HepG2 (cell line): ENCODE measurements around the gene IQCE. TPM values are rescaled to one million over a fixed set of nuclear protein-coding genes. Genes with fewer than 3 reads are reported as not detected.
A peak's percentile ranks its signal among the peaks of the same experiment; 100 is the strongest.

Experiments used
- ATAC-seq: fragments of 200-7000 bp; cut with Tn5 transposase; 3 replicates; pipeline ENCODE4 v1.9.1; 2020; ENCODE audit warnings: mild to moderate bottlenecking, moderate library complexity
- BruUV-seq: library from RNA; stranded (reverse); fragments of 400-500 nt; replicated peaks from 2 replicates; lab custom pipeline; 2021; lab: Mats Ljungman, UMichigan
- CTCF ChIA-PET: fragments of 300-600 bp; formaldehyde crosslinking; extraction: SDS; loops from one replicate; lab custom pipeline; 2021; ENCODE audit warnings: low total read pairs, inconsistent platforms, low intra/inter-chr PET ratio; lab: Yijun Ruan, JAX
- POLR2A ChIA-PET: fragments of 350-600 bp; sonication (Branson Sonifier 250); formaldehyde crosslinking; loops from one replicate; lab custom pipeline; 2020; ENCODE audit warnings: antibody characterized with exemption, inconsistent platforms; lab: Yijun Ruan, JAX
- DNase-seq: peaks from one replicate; pipeline ENCODE4 v3.0.0-alpha.2; 2015; ENCODE audit warnings: low spot score
- FAIRE-seq: peaks from 3 replicates; lab custom pipeline; 2011; peaks lifted over from hg19 to GRCh38; lab: Jason Lieb, UNC
- H2AFZ ChIP-seq: one replicate; pipeline ENCODE4 v1.6.1; 2011; ENCODE audit warnings: low read length, inconsistent platforms
- H3K27ac ChIP-seq: fragments of 300-600 bp; 3 replicates; pipeline ENCODE4 v1.8.0; 2011; ENCODE audit warnings: mixed run types, mild to moderate bottlenecking, mixed read lengths, low read length, inconsistent platforms; ENCODE audit not compliant: insufficient read depth; ENCODE audit errors: extremely low read length
- H3K27me3 ChIP-seq, 2 experiments: fragments of 200-600 bp in 1 of 2; 2 replicates in 1 of 2; 3 replicates in 1 of 2; pipeline versions ENCODE4 v1.6.0 to v1.8.0; 2011; ENCODE audit warnings: low read length in 2 of 2, mild to moderate bottlenecking in 2 of 2, moderate library complexity in 2 of 2, inconsistent platforms in 1 of 2; ENCODE audit not compliant: insufficient read depth in 2 of 2, control insufficient read depth in 1 of 2
- H3K36me3 ChIP-seq, 2 experiments: fragments of 200-600 bp in 1 of 2; replicated peaks in 1 of 2; 2 replicates in 1 of 2; 3 replicates in 1 of 2; pipeline versions ENCODE4 v1.5.1 to v1.8.0; 2011; ENCODE audit warnings: low read length in 2 of 2, inconsistent platforms in 1 of 2; ENCODE audit not compliant: insufficient read depth in 2 of 2, control insufficient read depth in 1 of 2
- H3K4me1 ChIP-seq: 2 replicates; pipeline ENCODE4 v1.5.1; 2012; ENCODE audit warnings: low read length, inconsistent platforms; ENCODE audit not compliant: insufficient read depth
- H3K4me2 ChIP-seq: 2 replicates; pipeline ENCODE4 v1.6.0; 2011; ENCODE audit warnings: low read depth, low read length, inconsistent platforms
- H3K4me3 ChIP-seq, 3 experiments: fragments of 200-600 bp in 1 of 3; sonication (generic), shearing (Covaris generic) in 1 of 3; replicated peaks in 1 of 3; 2 replicates each; pipeline ENCODE4 v1.5.1; 2011 to 2016; ENCODE audit warnings: low read length in 3 of 3, inconsistent platforms in 2 of 3, low read depth in 2 of 3, mild to moderate bottlenecking in 2 of 3, control low read depth in 1 of 3, mixed read lengths in 1 of 3; ENCODE audit not compliant: insufficient read depth in 1 of 3
- H3K79me2 ChIP-seq: one replicate; pipeline ENCODE4 v1.6.1; 2011; ENCODE audit warnings: low read length, inconsistent platforms; ENCODE audit not compliant: insufficient read depth
- H3K9ac ChIP-seq: 2 replicates; pipeline ENCODE4 v1.6.0; 2011; ENCODE audit warnings: mild to moderate bottlenecking, low read depth, low read length, inconsistent platforms; ENCODE audit not compliant: insufficient read depth
- H3K9me3 ChIP-seq: 2 replicates; pipeline ENCODE4 v1.5.1; 2012; ENCODE audit warnings: mild to moderate bottlenecking, low read length
- H4K20me1 ChIP-seq: 2 replicates; pipeline ENCODE4 v1.6.0; 2011; ENCODE audit warnings: inconsistent platforms, mild to moderate bottlenecking, low read length, moderate library complexity; ENCODE audit not compliant: insufficient read depth
- FOSL2 ChIP-seq: sonication (generic); formaldehyde crosslinking; IDR thresholded peaks from 2 replicates; pipeline ENCODE4 v1.4.0; 2020; ENCODE audit warnings: missing genetic modification reagents
- FOXJ3 ChIP-seq: sonication (generic); formaldehyde crosslinking; IDR thresholded peaks from 2 replicates; pipeline ENCODE4 v1.4.0; 2020; ENCODE audit warnings: missing genetic modification reagents, mild to moderate bottlenecking, borderline replicate concordance
- HNF4G ChIP-seq, 2 experiments: sonication (generic) in 1 of 2; formaldehyde crosslinking in 1 of 2; IDR thresholded peaks; 2 replicates each; pipeline versions ENCODE4 v1.4.0 to v1.6.1; 2011 to 2020; ENCODE audit warnings: borderline replicate concordance in 2 of 2, low read depth in 2 of 2, mild to moderate bottlenecking in 2 of 2, low read length in 1 of 2, missing genetic modification reagents in 1 of 2, moderate library complexity in 1 of 2
- TEAD3 ChIP-seq: optimal IDR thresholded peaks from 2 replicates; pipeline ENCODE3; 2016; ENCODE audit warnings: borderline replicate concordance
- ZNF263 ChIP-seq: sonication (generic); formaldehyde crosslinking; IDR thresholded peaks from 2 replicates; pipeline ENCODE4 v1.4.0; 2020; ENCODE audit warnings: missing genetic modification reagents
- WGBS: methylation state at CpG from one replicate; pipeline ENCODE4 v1.1.6; 2017; ENCODE audit warnings: low lambda C conversion rate; 5-methylcytosine and 5-hydroxymethylcytosine counted together
- in situ Hi-C: cut with HindIII; loops from 2 replicates; pipeline ENCODE4 v1.10.0; 2017; ENCODE audit warnings: low pct_unique_long_range_greater_than_20kb; ENCODE audit not compliant: extremely low pct_ligation_motif_present
- intact Hi-C: fragments of 100-400 bp; cut with micrococcal nuclease; formaldehyde crosslinking; loops from one replicate; pipeline ENCODE4 v1.10.0; 2022; ENCODE audit not compliant: unreplicated experiment
- polyA plus RNA-seq, 8 experiments: library from polyadenylated mRNA; depleted of rRNA in 3 of 8; stranded (reverse) in 7 of 8; unstranded in 1 of 8; fragments of >200 nt; fragmentation: Illumina TruSeq in 4 of 8; extraction: Trizol in 4 of 8; gene quantifications; 2 replicates each; pipeline versions ENCODE4 v1.2.1 to v1.2.3, GENCODE V29; 2011 to 2016; ENCODE audit warnings: low read depth in 4 of 8, missing spikeins in 1 of 8, mixed read lengths in 1 of 8; ENCODE audit not compliant: insufficient read depth in 1 of 8
- total RNA-seq, 5 experiments: library from RNA; depleted of rRNA; stranded (reverse); fragments of >200 nt; fragmentation: Illumina TruSeq; extraction: Trizol; gene quantifications; 2 replicates each; pipeline ENCODE4 v1.2.3, GENCODE V29; 2016; ENCODE audit warnings: low read depth in 1 of 5
- TF ChIP-seq, protein P1 (sequence below): sonication (generic); formaldehyde crosslinking; IDR thresholded peaks from 2 replicates; pipeline ENCODE4 v1.8.1; 2023; ENCODE audit warnings: missing genetic modification reagents, inconsistent platforms, borderline replicate concordance
- TF ChIP-seq, protein P2 (sequence below): sonication (generic); formaldehyde crosslinking; IDR thresholded peaks from 2 replicates; pipeline ENCODE4 v1.4.0; 2020; ENCODE audit warnings: missing genetic modification reagents
- TF ChIP-seq, protein P3 (sequence below): IDR thresholded peaks from 2 replicates; pipeline ENCODE4 v1.6.1; 2016
- TF ChIP-seq, protein P4 (sequence below): sonication (generic); formaldehyde crosslinking; IDR thresholded peaks from 2 replicates; pipeline ENCODE4 v1.5.0; 2020; ENCODE audit warnings: missing genetic modification reagents, mild to moderate bottlenecking, borderline replicate concordance

Gene IQCE
- total and polyA plus RNA-seq, 2 of the 13 experiments (the other 11 are each of a cell fraction or from before 2014, with no cell fraction given): 1.5 to 2.5 TPM

DNA sequence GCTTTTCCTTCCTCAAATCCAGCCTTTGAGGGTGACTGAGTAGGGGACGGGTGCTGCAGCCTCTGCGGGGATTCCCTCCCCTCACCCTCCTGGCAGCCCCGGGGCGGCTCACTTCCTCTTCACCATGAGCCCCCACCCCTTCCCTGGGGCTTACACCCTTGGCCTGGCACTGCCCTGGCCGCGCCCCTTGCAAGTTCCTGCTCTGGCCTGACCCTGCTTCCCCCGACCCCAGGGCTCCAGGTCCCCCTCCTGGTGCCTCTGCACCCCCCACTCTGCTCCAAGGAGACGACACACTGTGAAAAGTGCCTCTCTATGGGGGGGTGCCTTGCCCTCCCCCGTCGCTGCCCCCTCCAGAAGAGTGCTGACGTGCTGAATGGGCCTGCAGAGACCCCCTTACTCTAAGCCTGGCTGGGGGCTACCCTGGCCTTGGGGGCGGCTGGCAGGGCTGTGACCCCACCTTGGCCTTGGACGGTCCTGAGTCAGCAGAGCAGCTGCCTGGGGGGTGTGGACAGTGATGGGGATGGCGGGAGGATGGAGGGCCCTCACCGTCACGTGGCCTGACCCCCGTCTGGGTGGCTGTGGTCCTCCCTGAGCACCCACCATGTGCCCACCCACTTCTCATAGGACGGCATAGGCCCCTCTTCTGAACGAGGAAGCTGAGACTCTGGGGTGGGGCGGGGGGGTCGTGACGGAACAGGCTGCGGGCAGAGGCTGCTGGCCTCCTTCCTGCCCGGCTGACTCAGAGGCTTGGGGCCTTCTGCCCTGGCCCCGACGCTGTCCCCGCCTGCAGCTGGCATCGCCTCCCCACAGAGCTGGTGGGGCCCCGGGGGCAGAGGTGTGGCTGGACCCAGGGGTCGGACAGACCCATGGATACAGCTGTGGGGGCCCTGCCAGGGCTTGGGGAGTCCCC is 29.4 kb upstream of the IQCE start (continued):
- TF ChIP-seq, protein P1, sequence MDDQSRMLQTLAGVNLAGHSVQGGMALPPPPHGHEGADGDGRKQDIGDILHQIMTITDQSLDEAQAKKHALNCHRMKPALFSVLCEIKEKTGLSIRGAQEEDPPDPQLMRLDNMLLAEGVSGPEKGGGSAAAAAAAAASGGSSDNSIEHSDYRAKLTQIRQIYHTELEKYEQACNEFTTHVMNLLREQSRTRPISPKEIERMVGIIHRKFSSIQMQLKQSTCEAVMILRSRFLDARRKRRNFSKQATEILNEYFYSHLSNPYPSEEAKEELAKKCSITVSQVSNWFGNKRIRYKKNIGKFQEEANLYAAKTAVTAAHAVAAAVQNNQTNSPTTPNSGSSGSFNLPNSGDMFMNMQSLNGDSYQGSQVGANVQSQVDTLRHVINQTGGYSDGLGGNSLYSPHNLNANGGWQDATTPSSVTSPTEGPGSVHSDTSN (CRISPR knock-in tag): no peak
- no peak for TF ChIP-seq HNF4G (IDR thresholded peaks at IDR 0.05; ENCODE audit: borderline replicate concordance, low read depth, low read length)
- TF ChIP-seq HNF4G (CRISPR knock-in tag; IDR thresholded peaks at IDR 0.05; ENCODE audit: borderline replicate concordance, low read depth): no peak
- TF ChIP-seq ZNF263 (CRISPR knock-in tag): peak; percentile 40; the same call in 1 of the 2 replicates

DNA sequence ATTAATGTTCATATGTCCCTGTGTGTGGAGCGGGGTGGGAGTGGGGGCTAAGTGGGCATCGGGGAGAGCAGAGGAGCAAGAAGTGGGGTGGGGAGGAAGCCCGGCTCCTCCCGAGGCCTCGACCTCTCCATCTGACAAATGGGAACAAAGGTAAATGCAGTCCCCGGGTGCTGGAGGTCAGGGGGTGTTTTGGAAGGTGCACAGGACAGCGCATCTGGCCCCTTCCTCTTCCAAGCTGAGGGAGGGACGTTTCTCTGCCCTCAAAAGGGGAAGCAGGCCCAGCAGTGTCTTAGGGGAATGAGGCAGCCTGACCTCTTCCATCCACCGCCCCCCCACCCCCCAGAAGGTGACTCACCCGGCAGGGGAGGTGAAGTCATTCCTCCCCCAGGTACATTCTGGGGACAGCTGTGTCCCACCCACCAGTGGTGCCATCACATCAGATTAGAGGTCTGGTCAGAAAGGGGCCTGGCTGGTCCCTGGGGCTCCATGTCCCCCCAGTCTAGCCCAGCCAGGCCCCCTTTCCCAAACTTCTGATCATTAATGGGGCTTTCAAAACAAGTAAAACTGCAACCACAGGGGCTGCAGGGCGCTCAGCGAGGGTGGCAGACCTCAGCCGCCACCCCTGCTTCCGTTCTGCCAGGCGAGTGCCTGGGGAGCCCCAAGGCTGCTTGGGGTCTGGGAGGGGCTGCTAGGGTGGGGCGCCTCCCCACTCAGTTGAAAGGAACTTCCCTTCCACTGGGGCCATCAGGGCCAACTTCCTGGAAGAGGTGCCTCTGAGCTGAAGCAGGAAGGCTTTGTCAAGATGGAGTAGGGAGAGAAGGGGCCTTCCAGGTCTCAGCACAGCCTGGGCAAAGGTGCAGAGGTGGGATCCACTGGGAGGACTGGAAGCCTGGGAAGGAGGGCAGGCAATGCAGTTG is 28.4 kb upstream of the IQCE start:
- ChIA-PET POLR2A (interaction anchor here (0.5 kb wide), 1 partner anchor 25 kb away, joined by 4 read pairs; the partner anchor contains the start of gene BRAT1), CTCF (no interaction called here)
- Histone ChIP-seq H3K9ac (no peak overlapping the region), H3K4me2 (no peak overlapping the region), H3K27ac (no peak overlapping the region), H2AFZ (no peak overlapping the region), H4K20me1 (no peaks in the 10 kb centered on the region), H3K4me1 (peaks cover 40% of the 10 kb centered on the region), H3K36me3 (no peaks in the 10 kb centered on the region), H3K4me3 (no peak overlapping the region), H3K27me3 (peaks cover 0 to 11% of the 10 kb centered on the region in 2 experiments; a peak in 1 of 5 replicates), H3K79me2 (no peaks in the 10 kb centered on the region), H3K9me3 (no peaks in the 10 kb centered on the region)
- intact Hi-C loops (no loop called here), in situ Hi-C loops (no loop called here)
- TF ChIP-seq, protein P2, sequence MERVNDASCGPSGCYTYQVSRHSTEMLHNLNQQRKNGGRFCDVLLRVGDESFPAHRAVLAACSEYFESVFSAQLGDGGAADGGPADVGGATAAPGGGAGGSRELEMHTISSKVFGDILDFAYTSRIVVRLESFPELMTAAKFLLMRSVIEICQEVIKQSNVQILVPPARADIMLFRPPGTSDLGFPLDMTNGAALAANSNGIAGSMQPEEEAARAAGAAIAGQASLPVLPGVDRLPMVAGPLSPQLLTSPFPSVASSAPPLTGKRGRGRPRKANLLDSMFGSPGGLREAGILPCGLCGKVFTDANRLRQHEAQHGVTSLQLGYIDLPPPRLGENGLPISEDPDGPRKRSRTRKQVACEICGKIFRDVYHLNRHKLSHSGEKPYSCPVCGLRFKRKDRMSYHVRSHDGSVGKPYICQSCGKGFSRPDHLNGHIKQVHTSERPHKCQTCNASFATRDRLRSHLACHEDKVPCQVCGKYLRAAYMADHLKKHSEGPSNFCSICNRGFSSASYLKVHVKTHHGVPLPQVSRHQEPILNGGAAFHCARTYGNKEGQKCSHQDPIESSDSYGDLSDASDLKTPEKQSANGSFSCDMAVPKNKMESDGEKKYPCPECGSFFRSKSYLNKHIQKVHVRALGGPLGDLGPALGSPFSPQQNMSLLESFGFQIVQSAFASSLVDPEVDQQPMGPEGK (CRISPR knock-in tag): peak; percentile 52
- no peak for TF ChIP-seq TEAD3 (CRISPR knock-in tag)
- TF ChIP-seq FOXJ3 (CRISPR knock-in tag): no peak
- TF ChIP-seq, protein P3, sequence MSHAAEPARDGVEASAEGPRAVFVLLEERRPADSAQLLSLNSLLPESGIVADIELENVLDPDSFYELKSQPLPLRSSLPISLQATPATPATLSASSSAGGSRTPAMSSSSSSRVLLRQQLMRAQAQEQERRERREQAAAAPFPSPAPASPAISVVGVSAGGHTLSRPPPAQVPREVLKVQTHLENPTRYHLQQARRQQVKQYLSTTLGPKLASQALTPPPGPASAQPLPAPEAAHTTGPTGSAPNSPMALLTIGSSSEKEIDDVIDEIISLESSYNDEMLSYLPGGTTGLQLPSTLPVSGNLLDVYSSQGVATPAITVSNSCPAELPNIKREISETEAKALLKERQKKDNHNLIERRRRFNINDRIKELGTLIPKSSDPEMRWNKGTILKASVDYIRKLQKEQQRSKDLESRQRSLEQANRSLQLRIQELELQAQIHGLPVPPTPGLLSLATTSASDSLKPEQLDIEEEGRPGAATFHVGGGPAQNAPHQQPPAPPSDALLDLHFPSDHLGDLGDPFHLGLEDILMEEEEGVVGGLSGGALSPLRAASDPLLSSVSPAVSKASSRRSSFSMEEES (CRISPR knock-in tag): no peak
- TF ChIP-seq, protein P4, sequence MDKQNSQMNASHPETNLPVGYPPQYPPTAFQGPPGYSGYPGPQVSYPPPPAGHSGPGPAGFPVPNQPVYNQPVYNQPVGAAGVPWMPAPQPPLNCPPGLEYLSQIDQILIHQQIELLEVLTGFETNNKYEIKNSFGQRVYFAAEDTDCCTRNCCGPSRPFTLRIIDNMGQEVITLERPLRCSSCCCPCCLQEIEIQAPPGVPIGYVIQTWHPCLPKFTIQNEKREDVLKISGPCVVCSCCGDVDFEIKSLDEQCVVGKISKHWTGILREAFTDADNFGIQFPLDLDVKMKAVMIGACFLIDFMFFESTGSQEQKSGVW (CRISPR knock-in tag): no peak
- TF ChIP-seq FOSL2 (CRISPR knock-in tag): peak; percentile 66; the same call in 1 of the 2 replicates
- DNase-seq (no peak), ATAC-seq (no peak), FAIRE-seq (no peak)
- no TSS peak for BruUV-seq
- 22% methylated on average over 9 of the region's 16 CpGs for WGBS
